ENCODE measurements around the gene MICAL3. TPM values are rescaled to one million over a fixed set of nuclear protein-coding genes. Genes with fewer than 3 reads are reported as not detected.

MICAL3 gene
- total RNA-seq, 4 donors from 2014 or later: 84.2 to 290 (median 151) TPM

DNA sequence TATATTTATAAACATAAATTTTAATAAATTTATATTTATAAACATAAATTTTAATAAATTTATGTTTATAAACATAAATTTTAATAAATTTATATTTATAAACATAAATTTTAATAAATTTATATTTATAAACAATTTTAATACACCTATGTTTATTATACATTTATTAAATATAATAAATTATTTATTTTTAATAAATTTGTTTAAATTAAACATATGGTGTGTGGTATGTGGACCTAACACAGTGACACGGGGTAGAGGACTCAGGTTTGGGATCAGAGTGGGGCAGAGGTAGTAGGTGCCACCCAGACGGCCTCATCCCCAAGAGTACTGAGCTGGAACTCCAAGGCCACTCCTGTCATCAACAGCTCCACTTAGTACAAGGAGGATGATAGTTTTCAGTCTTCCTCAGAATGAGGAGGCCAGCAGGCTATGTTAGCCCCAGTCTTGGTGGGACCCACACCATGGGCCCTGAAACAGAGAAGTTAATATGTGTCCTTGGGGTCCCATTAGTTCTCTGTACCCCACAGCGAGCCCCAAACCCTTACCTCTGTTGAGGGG is 203.4 kb downstream of the MICAL3 start:
- TF ChIP-seq POLR2AphosphoS5 (IDR thresholded peaks at IDR 0.05): no peak
- TF ChIP-seq, protein P1, sequence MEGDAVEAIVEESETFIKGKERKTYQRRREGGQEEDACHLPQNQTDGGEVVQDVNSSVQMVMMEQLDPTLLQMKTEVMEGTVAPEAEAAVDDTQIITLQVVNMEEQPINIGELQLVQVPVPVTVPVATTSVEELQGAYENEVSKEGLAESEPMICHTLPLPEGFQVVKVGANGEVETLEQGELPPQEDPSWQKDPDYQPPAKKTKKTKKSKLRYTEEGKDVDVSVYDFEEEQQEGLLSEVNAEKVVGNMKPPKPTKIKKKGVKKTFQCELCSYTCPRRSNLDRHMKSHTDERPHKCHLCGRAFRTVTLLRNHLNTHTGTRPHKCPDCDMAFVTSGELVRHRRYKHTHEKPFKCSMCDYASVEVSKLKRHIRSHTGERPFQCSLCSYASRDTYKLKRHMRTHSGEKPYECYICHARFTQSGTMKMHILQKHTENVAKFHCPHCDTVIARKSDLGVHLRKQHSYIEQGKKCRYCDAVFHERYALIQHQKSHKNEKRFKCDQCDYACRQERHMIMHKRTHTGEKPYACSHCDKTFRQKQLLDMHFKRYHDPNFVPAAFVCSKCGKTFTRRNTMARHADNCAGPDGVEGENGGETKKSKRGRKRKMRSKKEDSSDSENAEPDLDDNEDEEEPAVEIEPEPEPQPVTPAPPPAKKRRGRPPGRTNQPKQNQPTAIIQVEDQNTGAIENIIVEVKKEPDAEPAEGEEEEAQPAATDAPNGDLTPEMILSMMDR (IDR thresholded peaks at IDR 0.05): no peak
- no peak for TF ChIP-seq POLR2A (IDR thresholded peaks at IDR 0.05)
- no peak for TF ChIP-seq EP300 (IDR thresholded peaks at IDR 0.05; ENCODE audit: low read depth)
- intact Hi-C loops (cut with DNase I; ENCODE audit: low total_unique reads): loop anchor here (10.0 kb wide), 1 partner anchor 64 kb away; no protein-coding TSS in a partner anchor
- Histone ChIP-seq H3K4me1 (no peaks in the 10 kb centered on the region), H3K9me3 (no peaks in the 10 kb centered on the region), H3K36me3 (peaks cover 0 to 25% (median 7%) of the 10 kb centered on the region in 4 donors), H3K27me3 (no peaks in the 10 kb centered on the region), H3K27ac (no peak overlapping the region), H3K4me3 (no peak overlapping the region)
- DNase-seq: no peak
- WGBS, 2 donors (ENCODE audit: low coverage in 1 of 2): 90 to 92% methylated on average over 2 to 3 of the region's 3 CpGs
- in situ Hi-C loops (cut with MboI; ENCODE audit: low pct_ligation_motif_present in 1 of 4, low pct_unique_long_range_greater_than_20kb in 1 of 4, low sequenced_read_pairs in 3 of 4): no loop called here

DNA sequence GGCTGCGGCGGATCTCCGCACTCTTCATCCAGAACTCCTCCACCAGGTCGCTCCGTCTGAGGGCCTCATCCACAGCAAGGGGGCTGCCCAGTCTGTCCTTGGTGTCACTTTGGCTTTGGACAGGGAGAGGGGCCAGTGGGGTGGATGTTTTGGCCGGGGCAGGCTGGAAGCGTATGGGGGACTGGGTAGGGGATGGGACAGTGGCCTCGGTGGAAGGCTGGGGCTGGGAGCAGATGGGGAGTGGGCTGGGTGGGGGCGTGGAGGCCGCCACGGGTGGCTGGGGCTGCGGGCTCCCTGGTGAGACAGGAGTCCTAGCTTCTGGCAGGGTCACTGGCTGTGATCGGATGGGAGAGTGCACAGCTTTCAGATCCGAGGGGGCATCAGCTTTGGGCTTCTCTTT is 205.7 kb downstream of the MICAL3 start:
- TF ChIP-seq POLR2A (IDR thresholded peaks at IDR 0.05) (no peak), POLR2AphosphoS5 (IDR thresholded peaks at IDR 0.05) (no peak), EP300 (IDR thresholded peaks at IDR 0.05; ENCODE audit: low read depth) (no peak)
- TF ChIP-seq, protein P1 (IDR thresholded peaks at IDR 0.05): no peak
- intact Hi-C loops (cut with DNase I; ENCODE audit: low total_unique reads) (no loop called here), in situ Hi-C loops (cut with MboI; ENCODE audit: low pct_ligation_motif_present in 1 of 4, low pct_unique_long_range_greater_than_20kb in 1 of 4, low sequenced_read_pairs in 3 of 4) (no loop called here)
- no peaks in the 10 kb centered on the region for H3K27me3 ChIP-seq
- no peak for DNase-seq
- no peaks in the 10 kb centered on the region for H3K9me3 ChIP-seq
- no peak overlapping the region for H3K27ac ChIP-seq
- H3K4me3 ChIP-seq: no peak overlapping the region
- no peaks in the 10 kb centered on the region for H3K4me1 ChIP-seq
- 94% methylated on average over 14 of the region's 14 CpGs; no CpG with 5 or more reads in 1 of the 2 donors for WGBS, 2 donors (ENCODE audit: low coverage in 1 of 2)
- peaks cover 0 to 33% (median 7%) of the 10 kb centered on the region in 4 donors for H3K36me3 ChIP-seq

DNA sequence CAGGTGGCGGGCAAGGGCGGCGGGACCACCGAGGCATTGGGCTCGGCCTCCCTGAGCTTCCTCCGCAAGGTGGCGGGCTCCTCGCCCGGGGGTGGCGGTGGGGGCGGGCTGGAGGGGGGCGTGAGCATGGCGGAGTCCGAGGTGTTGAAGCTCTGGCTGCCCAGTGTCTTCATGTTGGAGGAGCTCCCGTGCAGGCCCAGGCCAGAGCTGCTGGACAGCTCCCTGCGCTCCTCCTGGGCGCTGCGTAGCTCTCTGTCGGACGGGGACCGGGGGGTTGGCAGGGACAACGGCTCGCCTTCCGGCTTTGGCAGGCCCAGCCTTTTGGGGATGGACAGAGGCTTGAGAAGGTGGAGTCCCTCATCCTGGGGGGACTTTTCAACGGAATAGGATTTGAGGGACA is 206.2 kb downstream of the MICAL3 start:
- Histone ChIP-seq H3K27me3 (no peaks in the 10 kb centered on the region), H3K4me3 (no peak overlapping the region), H3K36me3 (peaks cover 0 to 33% (median 7%) of the 10 kb centered on the region in 4 donors), H3K9me3 (no peaks in the 10 kb centered on the region), H3K27ac (no peak overlapping the region), H3K4me1 (no peaks in the 10 kb centered on the region)
- TF ChIP-seq, protein P1 (IDR thresholded peaks at IDR 0.05): no peak
- TF ChIP-seq POLR2AphosphoS5 (IDR thresholded peaks at IDR 0.05) (no peak), EP300 (IDR thresholded peaks at IDR 0.05; ENCODE audit: low read depth) (no peak), POLR2A (IDR thresholded peaks at IDR 0.05) (no peak)
- intact Hi-C loops (cut with DNase I; ENCODE audit: low total_unique reads) (no loop called here), in situ Hi-C loops (cut with MboI; ENCODE audit: low pct_ligation_motif_present in 1 of 4, low pct_unique_long_range_greater_than_20kb in 1 of 4, low sequenced_read_pairs in 3 of 4) (no loop called here)
- no peak for DNase-seq
- WGBS, 2 donors (ENCODE audit: low coverage in 1 of 2): 95% methylated on average over 25 of the region's 25 CpGs; no CpG with 5 or more reads in 1 of the 2 donors

DNA sequence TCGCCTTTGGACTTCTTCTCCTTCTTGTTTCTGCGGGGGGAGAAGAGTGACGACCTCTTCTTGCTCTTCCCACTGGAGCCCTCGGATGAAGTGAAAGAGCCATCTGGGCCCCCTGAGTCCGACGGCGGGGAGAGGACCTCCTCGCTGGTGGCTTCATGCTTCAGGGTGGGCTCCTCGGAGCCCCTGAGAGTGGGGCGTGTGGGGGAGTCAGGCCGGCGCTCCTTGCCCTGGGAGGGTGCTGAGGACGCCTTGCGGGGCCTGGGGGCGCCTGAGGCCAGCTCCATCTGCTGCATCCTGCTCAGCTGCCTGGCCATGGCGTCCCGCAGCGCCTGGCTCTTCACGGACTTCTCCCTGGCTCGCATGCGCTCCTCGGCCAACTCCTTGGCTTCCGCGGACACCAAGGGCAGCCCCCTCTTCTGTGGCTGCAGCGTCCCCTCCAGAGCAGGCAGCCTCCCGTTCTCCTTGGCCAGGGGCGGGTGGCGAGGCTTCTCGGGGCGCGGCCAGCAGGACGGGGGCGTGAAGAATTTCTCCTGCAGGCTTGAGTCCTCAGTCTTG is 206.8 kb downstream of the MICAL3 start:
- H3K4me3 ChIP-seq: no peak overlapping the region
- no peak overlapping the region for H3K27ac ChIP-seq
- no peaks in the 10 kb centered on the region for H3K9me3 ChIP-seq
- TF ChIP-seq EP300 (IDR thresholded peaks at IDR 0.05; ENCODE audit: low read depth): no peak
- no peak for TF ChIP-seq POLR2AphosphoS5 (IDR thresholded peaks at IDR 0.05)
- no peak for TF ChIP-seq POLR2A (IDR thresholded peaks at IDR 0.05)
- TF ChIP-seq, protein P1 (IDR thresholded peaks at IDR 0.05): no peak
- intact Hi-C loops (cut with DNase I; ENCODE audit: low total_unique reads): no loop called here
- no peak for DNase-seq
- H3K27me3 ChIP-seq: no peaks in the 10 kb centered on the region
- in situ Hi-C loops (cut with MboI; ENCODE audit: low pct_ligation_motif_present in 1 of 4, low pct_unique_long_range_greater_than_20kb in 1 of 4, low sequenced_read_pairs in 3 of 4): no loop called here
- no peaks in the 10 kb centered on the region for H3K4me1 ChIP-seq
- 94% methylated on average over 26 of the region's 33 CpGs; no CpG with 5 or more reads in 1 of the 2 donors for WGBS, 2 donors (ENCODE audit: low coverage in 1 of 2)
- peaks cover 0 to 33% (median 7%) of the 10 kb centered on the region in 4 donors for H3K36me3 ChIP-seq
